Left ventricle myocardium inferior (tissue), 1 donor: ENCODE measurements around the gene STK25. TPM values are rescaled to one million over a fixed set of nuclear protein-coding genes. Genes with fewer than 3 reads are reported as not detected.
A peak's percentile ranks its signal among the peaks of the same experiment; 100 is the strongest.

Experiments used
- DNase-seq: peaks from one replicate; pipeline ENCODE4 v3.0.0-alpha.2; 2020
- H3K27ac ChIP-seq: fragments of 200-600 bp; replicated peaks from 2 replicates; pipeline ENCODE4 v1.8.0; 2021
- H3K27me3 ChIP-seq: fragments of 200-600 bp; 2 replicates; pipeline ENCODE4 v1.8.0; 2021; ENCODE audit warnings: low read depth
- H3K36me3 ChIP-seq: fragments of 200-600 bp; 2 replicates; pipeline ENCODE4 v1.8.0; 2021
- H3K4me1 ChIP-seq: fragments of 200-600 bp; 2 replicates; pipeline ENCODE4 v1.8.0; 2021
- H3K4me3 ChIP-seq: fragments of 200-600 bp; 2 replicates; pipeline ENCODE4 v1.8.0; 2021; ENCODE audit warnings: mild to moderate bottlenecking, moderate library complexity
- H3K9me3 ChIP-seq: fragments of 200-600 bp; replicated peaks from 2 replicates; pipeline ENCODE4 v1.8.0; 2021
- CTCF ChIP-seq: fragments of 200-600 bp; IDR thresholded peaks from 2 replicates; pipeline ENCODE4 v1.8.0; 2021; ENCODE audit warnings: antibody characterized with exemption, mild to moderate bottlenecking, borderline replicate concordance
- intact Hi-C: fragments of 100-400 bp; cut with micrococcal nuclease; formaldehyde crosslinking; loops from one replicate; pipeline ENCODE4 v1.11.0; 2022
- total RNA-seq: library from RNA; stranded (reverse); fragmentation: NEBNext Ultra II Directional; extraction: Animal tissue kit (Norgen Biotek cat#: 25700); gene quantifications from one replicate; pipeline ENCODE4 v1.2.1, GENCODE V29; 2021
- donor health status: DM: no; HTN: yes; CAD: no; lungs with severe emphysema.

The STK25 gene
- total RNA-seq, 1 donor from 2014 or later, result 89.1 TPM

DNA sequence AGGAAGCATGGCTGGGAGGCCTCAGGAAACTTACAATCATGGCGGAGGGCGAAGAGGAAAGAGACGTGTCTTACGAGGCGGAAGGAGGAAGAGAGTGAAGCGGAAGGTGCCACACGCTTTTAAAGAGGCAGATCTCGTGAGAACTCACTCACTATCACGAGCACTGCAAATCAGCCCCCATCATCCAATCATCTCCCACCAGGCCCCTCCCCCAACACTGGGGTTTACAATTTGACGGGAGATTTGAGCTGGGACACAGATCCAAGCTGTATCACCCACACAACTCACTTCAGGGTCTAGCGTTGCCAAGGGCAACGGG lies 45.1 kb upstream of the STK25 start:
- Histone ChIP-seq H3K4me3 (no peak overlapping the region), H3K4me1 (peaks cover 15% of the 10 kb centered on the region), H3K9me3 (peaks cover 21% of the 10 kb centered on the region), H3K36me3 (no peaks in the 10 kb centered on the region), H3K27me3 (peaks cover 36% of the 10 kb centered on the region), H3K27ac (no peak overlapping the region)
- intact Hi-C loops, result no loop called here
- no peak for DNase-seq
- TF ChIP-seq CTCF, result no peak

GRCh38 chr2:241551998-241552737 lies 43.8 kb upstream of the STK25 start:
- Histone ChIP-seq H3K36me3 (no peaks in the 10 kb centered on the region), H3K9me3 (peaks cover 17% of the 10 kb centered on the region), H3K27ac (peak overlapping the region; percentile 71), H3K4me3 (peak overlapping the region; percentile 43), H3K4me1 (peaks cover 13% of the 10 kb centered on the region), H3K27me3 (peaks cover 33% of the 10 kb centered on the region)
- intact Hi-C loops, result no loop called here
- no peak for DNase-seq
- TF ChIP-seq CTCF, result no peak

DNA sequence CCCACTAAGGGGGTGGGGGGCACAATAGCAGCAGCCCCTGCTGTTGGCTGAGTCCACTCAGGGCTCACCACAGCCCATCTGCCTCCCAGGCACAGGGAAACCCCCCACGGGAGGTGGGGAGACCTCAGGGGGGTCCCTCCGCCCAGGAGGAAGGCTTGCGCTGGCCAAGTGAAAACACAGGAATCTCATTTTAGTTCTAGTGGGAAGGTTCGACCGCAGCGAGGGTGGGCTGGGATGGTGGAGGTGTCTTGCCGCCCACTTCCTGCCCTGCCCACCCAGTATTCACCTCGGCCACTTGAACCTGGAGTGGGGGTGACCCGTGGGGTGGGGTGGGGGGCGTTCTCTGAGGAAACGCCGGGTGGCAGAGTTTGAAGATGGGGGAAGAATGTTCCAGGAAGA lies 43.2 kb upstream of the STK25 start:
- Histone ChIP-seq H3K4me1 (peaks cover 18% of the 10 kb centered on the region), H3K9me3 (peaks cover 11% of the 10 kb centered on the region), H3K27me3 (peaks cover 36% of the 10 kb centered on the region), H3K4me3 (peak overlapping the region; percentile 43), H3K27ac (peak overlapping the region; percentile 71), H3K36me3 (no peaks in the 10 kb centered on the region)
- intact Hi-C loops, result no loop called here
- no peak for TF ChIP-seq CTCF
- no peak for DNase-seq

DNA sequence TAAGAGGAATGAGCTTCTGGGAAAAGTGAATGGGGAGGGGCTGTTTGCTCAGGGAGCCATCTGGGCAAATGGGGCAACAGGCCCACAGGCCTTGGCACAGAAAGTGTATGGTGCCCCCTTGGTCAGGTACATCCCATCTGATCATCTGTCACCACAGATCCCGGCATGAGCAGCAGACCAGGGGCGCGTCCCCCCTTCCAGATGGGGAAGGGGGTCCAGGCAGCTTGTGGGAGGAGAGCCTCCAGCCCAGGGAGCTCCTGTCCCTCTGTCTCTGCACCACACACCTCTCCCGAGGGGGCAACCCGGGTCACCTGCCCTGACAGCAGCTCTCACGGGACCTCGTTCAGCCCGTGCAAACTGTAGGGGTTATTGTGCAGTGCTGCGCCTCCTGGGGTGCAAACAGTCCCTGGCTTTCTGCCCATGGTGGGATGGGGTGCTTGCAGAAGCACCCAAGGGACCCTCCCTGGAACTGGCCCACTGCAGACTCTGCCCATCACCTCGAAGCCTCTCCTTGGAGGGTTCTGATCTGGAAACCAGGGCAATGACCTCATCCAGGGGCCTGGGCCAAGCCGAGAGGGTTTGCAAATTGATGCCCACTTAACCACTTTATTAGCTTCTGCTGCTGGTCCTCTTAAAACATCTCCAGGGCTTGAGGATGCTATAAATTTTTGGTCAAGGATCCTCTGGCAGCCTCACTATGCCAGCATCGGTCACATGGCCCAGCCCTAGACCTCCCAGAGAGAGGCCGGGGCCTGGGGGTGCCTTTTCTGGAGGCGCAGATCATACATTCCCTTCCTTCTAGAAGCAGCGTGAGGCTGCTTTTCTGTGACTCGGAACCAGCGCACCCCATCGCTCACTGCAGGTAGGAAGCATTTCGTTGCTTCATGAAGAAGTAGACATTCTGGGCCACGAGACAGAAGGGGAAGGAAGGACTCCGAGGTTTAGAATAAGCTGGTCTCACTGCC lies 42.5 kb upstream of the STK25 start:
- TF ChIP-seq CTCF, result no peak
- DNase-seq, result no peak
- no peaks in the 10 kb centered on the region for H3K36me3 ChIP-seq
- H3K27ac ChIP-seq, result no peak overlapping the region
- peaks cover 39% of the 10 kb centered on the region for H3K27me3 ChIP-seq
- intact Hi-C loops, result no loop called here
- H3K4me3 ChIP-seq, result peak overlapping the region; percentile 43
- peaks cover 23% of the 10 kb centered on the region for H3K4me1 ChIP-seq
- peaks cover 4% of the 10 kb centered on the region for H3K9me3 ChIP-seq

DNA sequence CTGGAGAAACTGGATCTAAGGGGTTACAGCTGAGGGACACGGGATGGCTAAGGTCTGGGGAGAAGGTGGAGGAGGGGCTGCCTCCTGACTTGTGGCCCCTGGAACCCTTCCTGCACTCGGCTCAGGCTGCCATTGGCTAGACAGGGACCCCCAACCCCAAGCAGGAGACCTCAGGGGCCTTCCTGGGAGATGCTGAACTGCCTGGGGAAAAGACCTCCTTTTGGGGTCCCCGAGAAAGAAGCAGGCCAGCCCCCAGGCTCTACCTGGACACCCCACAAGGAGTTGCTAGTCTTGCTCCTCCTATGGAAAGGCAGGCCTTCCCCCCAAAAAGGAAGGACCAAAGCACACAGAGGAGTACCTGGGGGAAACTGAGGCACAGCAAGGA lies 40.1 kb upstream of the STK25 start:
- no peaks in the 10 kb centered on the region for H3K9me3 ChIP-seq
- H3K4me1 ChIP-seq, result peaks cover 29% of the 10 kb centered on the region
- no peak overlapping the region for H3K27ac ChIP-seq
- no peak for DNase-seq
- H3K27me3 ChIP-seq, result peaks cover 35% of the 10 kb centered on the region
- H3K36me3 ChIP-seq, result no peaks in the 10 kb centered on the region
- no peak overlapping the region for H3K4me3 ChIP-seq
- intact Hi-C loops, result no loop called here
- no peak for TF ChIP-seq CTCF
